Activated T-helper 9 cell treated with anti-CD3 and anti-CD28 coated beads, Interleukin-2, amount 50 U/mL, for 16 hours (primary cell): ENCODE data around the gene MSANTD2.
A peak's percentile ranks its signal among the peaks of the same experiment; 100 is the strongest.

Source experiments
- DNase-seq: peaks from one replicate; pipeline ENCODE4 v3.0.0-alpha.2; 2020; ENCODE audit warnings: low read depth

MSANTD2 gene

GRCh38 chr11:124800226-124800929 lies at the start of gene MSANTD2:
TSS of gene MSANTD2 (minus strand) at chr11:124800406. CDS start at chr11:124800380, 26 bp downstream.
- peak; percentile 71 for DNase-seq

DNA sequence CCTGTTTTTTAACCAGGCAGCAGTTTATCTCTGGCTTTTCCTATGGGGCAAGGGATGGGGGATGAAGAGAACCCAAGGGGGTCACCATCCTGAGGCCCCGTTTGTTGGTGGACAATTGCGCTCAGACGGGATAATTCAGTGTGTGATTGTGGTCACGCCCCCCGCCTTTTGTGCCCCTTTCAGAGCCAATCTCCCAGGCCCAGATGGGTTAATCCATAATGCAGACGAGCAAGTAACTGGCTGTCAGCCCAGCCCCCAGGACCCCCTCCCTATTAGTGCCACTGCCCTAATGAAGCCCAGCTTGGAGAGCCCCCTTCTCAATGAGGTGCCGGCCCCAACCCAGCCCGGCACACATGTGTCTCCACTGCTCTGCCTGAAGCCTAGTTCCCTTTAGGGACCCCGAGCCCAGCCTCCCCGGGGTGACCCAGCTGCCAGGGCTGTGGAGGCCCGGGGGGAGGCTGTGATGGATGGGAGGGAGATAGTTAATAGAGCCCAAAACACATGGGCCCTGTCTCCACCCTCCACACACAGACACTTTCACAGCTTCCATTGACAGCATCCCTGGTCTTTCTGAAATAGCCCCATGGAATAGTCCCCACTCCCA lies 46.0 kb upstream of the MSANTD2 start:
- DNase-seq: no peak

GRCh38 chr11:124844664-124845079 lies 44.5 kb upstream of the MSANTD2 start:
- no peak for DNase-seq

- DNase-seq: no peak
Observed at GRCh38 chr11:124843616-124843910, 43.4 kb upstream of the MSANTD2 start.

DNA sequence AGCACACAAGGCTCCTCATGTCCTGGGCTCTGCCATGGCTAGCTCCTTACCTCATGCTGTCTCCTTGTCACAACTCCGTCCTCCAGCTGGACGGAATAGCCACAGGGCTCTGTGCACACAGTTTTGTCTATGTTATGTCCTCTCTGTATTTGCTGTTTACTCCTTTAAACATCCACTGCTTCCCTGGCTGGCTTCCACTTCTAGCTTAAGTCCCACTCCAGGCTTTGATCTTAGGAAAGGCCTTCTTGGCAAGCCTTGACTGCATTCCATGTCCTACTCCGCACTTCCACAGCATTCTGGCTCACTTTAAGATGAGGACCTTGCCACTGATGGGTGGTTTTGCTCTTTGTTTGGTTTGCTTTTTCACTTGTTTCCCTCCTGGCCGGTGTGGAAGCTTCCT lies 42.1 kb upstream of the MSANTD2 start:
- no peak for DNase-seq

DNA sequence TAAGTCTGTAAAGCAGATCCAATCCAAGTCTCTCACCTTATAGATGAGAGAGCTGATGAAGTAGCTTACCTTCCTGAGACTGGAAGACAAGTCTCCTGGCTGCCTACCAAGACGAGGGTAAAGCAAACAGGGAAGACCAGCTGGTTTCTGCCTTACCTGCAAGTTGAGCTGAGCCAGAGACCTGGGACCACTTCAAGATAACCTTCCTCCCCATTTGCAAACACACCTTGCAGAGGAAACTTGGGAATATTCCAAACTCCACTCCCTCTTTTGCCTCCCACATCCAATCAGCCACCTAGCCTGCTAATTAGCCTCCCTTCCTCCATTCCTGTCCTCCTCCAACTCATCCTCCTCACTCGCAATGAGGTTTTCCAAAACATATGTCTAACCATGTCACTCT lies 41.6 kb upstream of the MSANTD2 start:
- DNase-seq: no peak

DNA sequence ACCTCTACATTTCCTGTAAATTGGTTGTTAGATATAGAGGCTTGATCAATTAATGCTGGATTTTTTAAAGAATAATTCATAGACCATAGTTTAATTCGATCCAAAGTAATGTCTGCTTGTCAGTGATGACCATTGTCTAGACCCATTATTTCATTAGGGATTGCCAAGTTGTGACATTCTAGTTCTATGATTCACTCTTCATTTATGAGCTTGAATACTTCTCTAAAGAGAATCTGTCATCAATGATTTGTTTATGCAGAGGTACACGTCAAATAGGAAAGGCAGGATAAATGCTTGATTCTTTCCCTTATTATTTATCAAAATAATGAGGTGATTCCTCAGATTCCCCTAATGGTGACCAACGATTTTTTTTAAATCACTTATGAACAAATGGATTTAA lies 41.0 kb upstream of the MSANTD2 start:
- DNase-seq: no peak

- DNase-seq: no peak
Observed at GRCh38 chr11:124840666-124841065, 40.5 kb upstream of the MSANTD2 start.

DNA sequence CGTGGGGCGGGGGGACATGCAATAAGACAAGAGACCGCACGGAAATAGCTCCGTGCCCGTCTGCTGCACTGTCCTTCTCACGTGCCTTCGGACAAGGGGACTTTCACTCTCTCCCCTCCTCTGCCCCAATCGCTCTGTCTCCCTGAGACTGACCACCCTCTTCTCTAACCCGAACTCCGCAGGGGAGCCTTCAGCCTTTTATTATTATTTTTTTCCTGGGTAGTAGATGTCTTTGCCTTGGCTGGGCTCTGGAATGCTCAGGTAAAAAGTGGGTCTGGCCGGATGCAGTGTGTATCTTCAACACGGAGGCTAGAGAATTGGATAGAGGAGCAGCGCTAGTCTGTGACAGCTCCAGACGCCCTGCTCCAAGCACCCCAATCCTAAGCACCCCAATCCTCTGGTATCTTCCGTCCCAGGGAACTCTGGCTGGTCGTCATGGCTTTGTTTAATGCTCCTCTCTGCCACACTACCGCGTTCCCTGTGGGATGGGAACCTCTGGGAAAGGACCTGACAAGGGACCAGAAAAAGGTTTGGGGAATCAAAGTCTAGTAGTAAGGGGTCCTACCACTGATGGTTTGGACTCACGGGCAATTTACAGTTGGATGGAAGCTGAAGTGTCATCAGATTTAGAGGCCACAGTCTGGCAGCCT lies 39.9 kb upstream of the MSANTD2 start:
- no peak for DNase-seq

GRCh38 chr11:124839128-124839971 lies 39.1 kb upstream of the MSANTD2 start:
- no peak for DNase-seq

DNA sequence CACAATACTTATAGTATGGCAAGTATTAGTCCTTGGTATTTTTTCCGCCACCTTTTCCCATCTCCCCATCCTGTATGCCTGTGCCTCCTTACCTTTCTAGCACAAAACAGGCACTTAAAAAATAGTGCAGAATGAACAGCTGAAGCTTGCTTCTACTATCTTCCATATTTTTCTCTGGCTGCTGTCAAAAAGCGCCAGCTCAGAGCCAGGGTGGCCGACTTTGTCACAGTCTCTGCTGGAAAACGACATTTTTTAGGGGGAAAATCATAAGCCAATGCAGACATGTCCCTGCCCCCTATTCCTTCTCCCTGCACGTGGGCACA lies 38.6 kb upstream of the MSANTD2 start:
- no peak for DNase-seq

- DNase-seq: no peak
Observed at GRCh38 chr11:124837491-124837856, 37.3 kb upstream of the MSANTD2 start.

- DNase-seq: no peak
Observed at GRCh38 chr11:124835918-124836317, 35.7 kb upstream of the MSANTD2 start.

GRCh38 chr11:124834526-124835180 lies 34.4 kb upstream of the MSANTD2 start:
- no peak for DNase-seq

DNA sequence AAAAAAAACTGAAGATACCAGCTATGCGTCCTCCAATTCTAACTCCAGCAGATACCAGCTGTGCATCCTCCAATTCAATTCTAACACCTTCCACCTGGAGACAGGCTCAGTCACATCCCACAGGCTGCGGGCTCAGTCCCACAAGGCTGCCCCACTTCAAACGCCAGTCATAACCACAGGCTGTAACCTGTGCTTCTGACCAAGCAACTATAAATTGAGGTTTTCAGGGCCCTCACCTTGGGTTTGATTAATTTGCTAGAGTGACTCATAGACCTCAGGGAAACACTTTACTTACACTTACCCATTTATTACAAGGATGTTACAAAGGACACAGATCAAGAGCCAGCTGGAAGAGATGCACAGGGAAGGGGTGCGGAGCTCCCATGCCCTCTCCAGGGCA lies 32.4 kb upstream of the MSANTD2 start:
- DNase-seq: no peak

- DNase-seq: no peak
Observed at GRCh38 chr11:124831897-124832296, 31.7 kb upstream of the MSANTD2 start.

GRCh38 chr11:124830749-124831148 lies 30.5 kb upstream of the MSANTD2 start:
- DNase-seq: no peak

DNA sequence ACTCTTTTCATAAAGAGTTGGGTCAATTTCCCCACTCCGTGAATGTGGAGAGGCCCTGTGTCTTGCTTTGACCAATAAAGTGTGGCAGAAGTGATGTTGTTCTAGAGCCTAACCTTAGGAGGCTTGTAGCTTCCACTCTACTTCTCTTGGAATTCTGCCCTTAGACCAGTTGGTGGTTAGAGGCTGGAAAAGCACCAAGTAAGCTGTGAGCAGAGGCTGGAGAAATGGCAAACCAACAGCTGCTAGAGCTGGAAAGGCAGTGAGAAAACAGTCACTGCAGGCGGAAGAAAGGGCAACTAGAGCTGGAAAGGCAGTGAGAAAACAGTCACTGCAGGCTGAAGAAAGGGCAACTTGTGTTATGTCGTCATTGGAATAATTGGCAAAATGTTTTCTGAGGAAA lies 29.8 kb upstream of the MSANTD2 start:
- no peak for DNase-seq

- DNase-seq: no peak
Observed at GRCh38 chr11:124825876-124826275, 25.7 kb upstream of the MSANTD2 start.

GRCh38 chr11:124823512-124824376 lies 23.5 kb upstream of the MSANTD2 start:
- DNase-seq: no peak

DNA sequence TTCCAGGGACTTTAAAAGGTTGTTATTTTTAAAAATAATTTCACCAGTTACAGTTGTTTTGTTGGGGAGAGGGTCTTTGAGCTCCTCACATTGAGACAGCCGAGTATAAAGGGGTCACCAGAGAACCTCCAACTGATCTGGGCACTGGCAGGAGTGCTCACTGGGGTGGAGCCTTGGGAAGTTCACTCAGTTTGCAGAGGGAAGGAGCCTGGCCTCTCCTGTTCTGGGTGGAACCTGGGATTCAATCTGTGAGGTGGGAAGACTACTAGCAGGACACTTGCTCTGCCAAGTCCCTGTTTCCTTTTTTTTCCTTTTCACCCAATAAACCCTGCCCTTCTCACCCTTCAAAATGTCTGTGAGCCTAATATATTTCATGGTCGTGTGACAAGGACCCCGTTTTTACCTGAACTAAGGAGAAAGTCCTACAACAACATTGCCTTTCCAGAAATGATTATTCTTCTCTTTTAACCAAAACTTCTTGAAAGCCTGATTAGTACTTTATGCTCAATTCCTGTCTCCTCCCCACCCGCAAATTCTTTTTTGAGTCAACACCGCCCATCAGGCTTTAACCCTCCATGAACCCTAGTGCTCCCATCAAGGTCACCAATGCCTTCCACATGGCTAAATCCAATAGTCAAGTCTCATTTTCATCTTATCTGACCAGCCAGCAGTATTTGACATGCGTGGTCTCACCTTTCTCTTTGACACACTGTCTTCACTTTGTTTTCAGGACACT lies 22.0 kb upstream of the MSANTD2 start:
- no peak for DNase-seq
